Adipocyte (in vitro differentiated cells): ENCODE measurements around the gene DUSP7.
A peak's percentile ranks its signal among the peaks of the same experiment; 100 is the strongest.

Source experiments
- DNase-seq: peaks from one replicate; pipeline ENCODE4 v3.0.0-alpha.2; 2015; ENCODE audit warnings: low read depth
- H3K27me3 ChIP-seq: replicated peaks from 2 replicates; pipeline ENCODE4 v1.7.0; 2013; ENCODE audit warnings: mild to moderate bottlenecking, low read length, moderate library complexity; ENCODE audit not compliant: control insufficient read depth, insufficient read depth
- H3K36me3 ChIP-seq: 2 replicates; pipeline ENCODE4 v1.7.0; 2013; ENCODE audit warnings: low read length, mild to moderate bottlenecking, moderate library complexity; ENCODE audit not compliant: control insufficient read depth, insufficient read depth, severe bottlenecking
- H3K4me1 ChIP-seq: 2 replicates; pipeline ENCODE4 v1.7.0; 2013; ENCODE audit warnings: mild to moderate bottlenecking, low read length, moderate library complexity; ENCODE audit not compliant: control insufficient read depth, insufficient read depth
- H3K4me3 ChIP-seq: 2 replicates; pipeline ENCODE4 v1.7.0; 2013; ENCODE audit warnings: mild to moderate bottlenecking, low read length, moderate library complexity
- H3K9ac ChIP-seq: 2 replicates; pipeline ENCODE4 v1.7.0; 2013; ENCODE audit warnings: mild to moderate bottlenecking, low read length, moderate library complexity
- H3K9me3 ChIP-seq: 2 replicates; pipeline ENCODE4 v1.7.0; 2013; ENCODE audit warnings: mild to moderate bottlenecking, low read length, moderate library complexity; ENCODE audit not compliant: control insufficient read depth

The DUSP7 gene

DNA sequence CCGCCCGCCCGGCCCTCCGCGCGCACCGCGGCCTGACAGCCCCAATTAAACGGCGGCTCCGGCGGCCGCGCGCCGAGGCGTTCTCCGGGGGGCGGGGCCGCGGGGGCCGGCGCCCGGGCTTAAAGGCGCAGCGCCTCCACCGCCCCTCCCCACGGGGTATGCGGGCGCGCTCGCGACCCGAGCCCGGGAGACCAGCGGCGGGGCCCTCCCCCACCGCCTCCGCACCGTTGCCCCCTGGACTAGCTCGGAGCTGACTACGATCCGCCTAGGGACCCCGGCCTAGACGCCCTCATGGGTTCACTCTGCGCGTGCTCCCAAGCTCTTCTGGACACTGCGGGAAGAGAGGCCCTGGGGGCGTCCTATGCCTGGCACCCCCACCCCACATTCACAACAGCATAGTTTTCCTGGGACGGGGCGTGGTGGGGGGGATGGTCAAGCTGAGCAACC is at the start of gene DUSP7:
DUSP7 (minus strand) TSS at position 51 of the 447 bp plus-strand sequence. CDS start 205 bp downstream, outside the sequence.
- DNase-seq = peak; percentile 90
- no peaks in the 10 kb centered on the region for H3K27me3 ChIP-seq
- H3K4me1 ChIP-seq = peaks cover 37% of the 10 kb centered on the region
- peak within 1 kb of the TSS; percentile 92 for H3K9ac ChIP-seq
- no peaks in the 10 kb centered on the region for H3K9me3 ChIP-seq
- peak within 1 kb of the TSS; percentile 88 for H3K4me3 ChIP-seq
- H3K36me3 ChIP-seq = peaks cover 7% of the 10 kb centered on the region

- DNase-seq = no peak
- Histone ChIP-seq H3K9ac (no peak overlapping the region), H3K36me3 (no peaks in the 10 kb centered on the region), H3K27me3 (no peaks in the 10 kb centered on the region), H3K9me3 (peaks cover 18% of the 10 kb centered on the region), H3K4me1 (peaks cover 11% of the 10 kb centered on the region), H3K4me3 (no peak overlapping the region)
These were observed 48.6 kb upstream of the DUSP7 start for GRCh38 chr3:52104684-52105640.

DNA sequence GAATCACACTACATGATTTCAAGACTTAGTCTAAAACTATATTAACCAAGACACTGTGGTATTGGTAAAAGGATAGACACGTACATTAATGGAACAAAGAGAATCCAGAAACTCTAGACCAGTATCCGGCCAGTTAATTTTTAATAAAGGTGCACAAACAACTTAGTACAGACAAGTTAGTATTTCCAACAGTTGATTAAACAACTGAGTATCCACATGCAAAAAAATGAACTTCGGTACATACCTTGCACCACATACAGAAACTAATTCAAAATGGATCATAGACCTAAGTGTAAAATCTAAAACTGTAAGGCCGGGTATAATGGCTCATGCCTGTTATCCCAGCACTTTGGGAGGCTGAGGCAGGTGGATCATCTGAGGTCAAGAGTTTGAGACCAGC is 46.6 kb upstream of the DUSP7 start:
- no peaks in the 10 kb centered on the region for H3K36me3 ChIP-seq
- no peak for DNase-seq
- H3K4me1 ChIP-seq = peaks cover under 1% of the 10 kb centered on the region
- H3K9ac ChIP-seq = no peak overlapping the region
- peaks cover 18% of the 10 kb centered on the region for H3K9me3 ChIP-seq
- H3K4me3 ChIP-seq = no peak overlapping the region
- H3K27me3 ChIP-seq = no peaks in the 10 kb centered on the region

DNA sequence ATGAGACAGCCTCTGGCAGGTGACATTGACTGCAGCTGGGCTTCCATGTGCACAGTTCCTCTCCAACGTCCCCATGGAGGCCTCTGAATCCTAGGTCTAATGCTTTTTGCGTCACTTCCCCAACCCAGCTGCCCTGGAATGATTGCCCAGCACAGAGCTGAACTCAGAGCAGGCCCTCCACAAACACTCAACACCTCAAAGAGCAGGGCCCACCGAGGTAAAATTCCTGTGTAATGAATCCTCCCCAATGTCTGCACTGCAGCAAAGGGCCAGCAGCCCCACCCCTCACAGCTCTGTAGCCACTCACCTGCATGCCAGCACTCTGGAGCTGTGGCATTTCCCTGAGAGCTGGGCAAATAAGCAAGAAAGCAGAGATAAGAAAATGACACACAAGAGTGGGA is 42.6 kb upstream of the DUSP7 start:
- Histone ChIP-seq H3K36me3 (no peaks in the 10 kb centered on the region), H3K4me3 (no peak overlapping the region), H3K9ac (no peak overlapping the region), H3K9me3 (peaks cover 18% of the 10 kb centered on the region), H3K27me3 (no peaks in the 10 kb centered on the region), H3K4me1 (no peaks in the 10 kb centered on the region)
- no peak for DNase-seq

GRCh38 chr3:52097851-52098507 is 41.6 kb upstream of the DUSP7 start:
- no peak overlapping the region for H3K9ac ChIP-seq
- H3K36me3 ChIP-seq = no peaks in the 10 kb centered on the region
- peaks cover 18% of the 10 kb centered on the region for H3K9me3 ChIP-seq
- no peaks in the 10 kb centered on the region for H3K4me1 ChIP-seq
- no peak for DNase-seq
- no peak overlapping the region for H3K4me3 ChIP-seq
- H3K27me3 ChIP-seq = no peaks in the 10 kb centered on the region

GRCh38 chr3:52095990-52096775 is 39.8 kb upstream of the DUSP7 start:
- Histone ChIP-seq H3K9me3 (peaks cover 5% of the 10 kb centered on the region), H3K4me3 (no peak overlapping the region), H3K4me1 (peaks cover 9% of the 10 kb centered on the region), H3K9ac (no peak overlapping the region), H3K27me3 (no peaks in the 10 kb centered on the region), H3K36me3 (no peaks in the 10 kb centered on the region)
- DNase-seq = no peak

- DNase-seq = no peak
- H3K36me3 ChIP-seq = no peaks in the 10 kb centered on the region
- no peaks in the 10 kb centered on the region for H3K9me3 ChIP-seq
- H3K4me1 ChIP-seq = peaks cover 22% of the 10 kb centered on the region
- H3K9ac ChIP-seq = no peak overlapping the region
- no peak overlapping the region for H3K4me3 ChIP-seq
- H3K27me3 ChIP-seq = no peaks in the 10 kb centered on the region
These were observed 38.5 kb upstream of the DUSP7 start for GRCh38 chr3:52094571-52095485.

- peak; percentile 41 for DNase-seq
- H3K27me3 ChIP-seq = no peaks in the 10 kb centered on the region
- H3K4me1 ChIP-seq = peaks cover 31% of the 10 kb centered on the region
- no peaks in the 10 kb centered on the region for H3K36me3 ChIP-seq
- no peak overlapping the region for H3K9ac ChIP-seq
- no peaks in the 10 kb centered on the region for H3K9me3 ChIP-seq
- H3K4me3 ChIP-seq = no peak overlapping the region
These were observed 37.6 kb upstream of the DUSP7 start for GRCh38 chr3:52093756-52094545.

GRCh38 chr3:52092891-52093290 is 36.5 kb upstream of the DUSP7 start:
- no peak for DNase-seq
- Histone ChIP-seq H3K4me1 (peaks cover 41% of the 10 kb centered on the region), H3K4me3 (no peak overlapping the region), H3K9ac (no peak overlapping the region), H3K36me3 (no peaks in the 10 kb centered on the region), H3K27me3 (no peaks in the 10 kb centered on the region), H3K9me3 (no peaks in the 10 kb centered on the region)

- no peaks in the 10 kb centered on the region for H3K36me3 ChIP-seq
- H3K9ac ChIP-seq = no peak overlapping the region
- H3K4me3 ChIP-seq = no peak overlapping the region
- H3K9me3 ChIP-seq = no peaks in the 10 kb centered on the region
- no peaks in the 10 kb centered on the region for H3K27me3 ChIP-seq
- no peak for DNase-seq
- peaks cover 48% of the 10 kb centered on the region for H3K4me1 ChIP-seq
These were observed 35.9 kb upstream of the DUSP7 start for GRCh38 chr3:52092271-52092660.
